ENCODE data around the gene TMEM89.

The TMEM89 gene

DNA sequence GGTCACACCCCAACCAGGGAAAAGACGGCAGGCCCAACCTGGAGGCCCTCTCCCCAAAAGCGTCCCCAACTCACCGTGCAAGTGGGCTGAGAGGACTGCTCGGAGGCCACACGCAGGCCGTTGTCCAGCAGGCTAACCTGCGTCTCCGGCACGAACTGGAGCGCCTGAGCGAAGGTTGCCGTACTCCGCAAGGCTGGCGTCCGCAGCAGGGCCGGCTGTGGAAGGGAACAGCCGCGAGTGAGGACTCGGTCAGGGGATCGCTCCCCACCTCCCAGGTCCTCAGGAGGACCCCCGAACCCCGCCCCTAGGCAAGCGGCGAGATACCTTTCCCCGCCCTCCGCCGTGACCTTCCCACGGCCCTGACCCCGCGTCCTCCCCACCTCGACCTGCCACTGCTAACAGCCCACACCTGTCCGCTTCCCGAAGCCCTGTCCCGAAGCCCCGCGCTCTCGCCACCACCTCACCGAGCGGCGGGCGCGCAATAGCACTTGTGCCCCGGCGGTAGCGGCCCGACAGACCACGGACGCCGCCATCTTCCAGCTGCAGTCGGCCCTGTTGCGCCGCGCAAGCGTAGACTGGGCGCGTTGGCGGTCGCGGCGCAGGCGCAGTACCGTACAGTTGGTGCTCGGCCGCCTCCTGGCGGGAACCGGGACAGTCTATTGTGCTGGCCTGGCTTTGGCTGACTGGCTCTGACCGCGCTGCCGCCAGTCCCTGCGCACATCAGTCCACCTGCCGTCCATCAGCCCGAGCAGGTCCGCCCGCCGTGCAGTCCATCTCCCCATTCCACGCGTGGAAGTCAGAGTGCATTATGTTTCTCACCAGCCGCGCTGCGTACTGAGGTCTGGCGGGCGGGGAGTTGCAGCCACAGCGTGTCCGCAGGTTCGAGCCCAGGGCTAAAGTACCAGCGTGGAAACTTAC lies 12.2 kb downstream of the TMEM89 start, which contains the start of gene UQCRC1:
Gene UQCRC1, minus strand, starts transcription at position 559 of the 918 bp plus-strand sequence. Its CDS starts 26 bp downstream, at position 533.
- DNase-seq = peak; percentile 72

GRCh38 chr3:48607519-48607918 lies 14.1 kb downstream of the TMEM89 start:
- no peak for DNase-seq

- no peak for DNase-seq
These were observed 20.0 kb downstream of the TMEM89 start for GRCh38 chr3:48601622-48601994.

GRCh38 chr3:48600711-48601621 lies 20.6 kb downstream of the TMEM89 start:
- no peak for DNase-seq

DNA sequence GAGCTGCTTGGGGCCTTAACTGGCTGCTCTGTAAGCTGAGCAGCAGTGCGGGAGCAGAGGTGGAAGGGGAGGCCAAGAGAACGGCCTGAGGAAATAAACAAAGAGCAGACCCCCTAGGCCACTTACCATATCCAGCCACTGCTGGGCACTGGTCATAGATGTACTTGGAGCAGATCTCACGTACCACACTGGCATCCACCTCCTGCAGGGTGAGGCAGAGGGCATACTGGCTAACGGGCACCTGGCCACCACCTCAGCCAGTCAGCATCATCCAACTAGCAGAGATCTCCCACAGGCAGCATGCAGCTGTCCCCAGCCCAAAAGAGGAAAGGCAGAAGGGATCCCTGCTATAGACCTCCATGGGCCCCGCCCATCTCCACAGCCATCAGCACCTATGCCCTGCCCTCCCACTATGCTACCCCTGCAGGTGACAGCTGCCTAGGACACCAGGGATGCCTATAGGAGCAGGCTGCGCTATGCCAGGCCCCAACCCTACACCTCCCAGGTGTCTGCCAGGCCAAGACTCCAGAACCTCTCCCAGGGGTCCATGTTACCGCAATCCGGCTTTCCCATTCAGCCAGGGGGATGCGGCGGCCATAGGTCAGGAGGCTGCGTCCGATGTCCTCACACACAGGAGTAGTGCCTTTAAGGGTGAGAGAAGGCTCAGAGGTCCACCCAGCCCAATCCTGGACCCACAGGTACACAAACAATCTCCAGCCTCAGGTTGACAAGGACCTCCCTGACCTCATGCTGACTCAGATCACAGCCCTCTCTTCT lies 21.9 kb downstream of the TMEM89 start:
- no peak for DNase-seq

DNA sequence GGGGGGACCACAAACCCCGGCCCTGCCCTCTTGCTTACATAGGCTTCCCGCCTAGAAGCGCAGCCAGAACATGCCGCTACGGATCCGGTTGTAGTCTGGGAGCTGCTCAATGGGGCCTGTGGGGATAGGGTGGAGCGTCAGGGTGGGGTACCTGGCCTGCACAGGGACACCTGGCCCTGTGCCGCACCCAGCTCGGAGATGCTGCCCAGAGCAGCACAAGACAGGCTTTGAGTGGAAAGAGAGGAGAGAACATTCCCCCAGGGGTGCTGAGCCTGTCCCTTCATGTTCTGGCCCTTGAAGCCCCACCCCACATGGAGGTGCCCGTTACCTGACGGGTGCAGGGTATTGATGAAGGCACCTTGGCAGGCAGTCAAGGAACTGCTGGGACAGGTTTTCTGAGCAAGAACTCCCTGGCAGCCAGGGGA lies 22.5 kb downstream of the TMEM89 start:
- no peak for DNase-seq

- DNase-seq = no peak
These were observed 23.1 kb downstream of the TMEM89 start for GRCh38 chr3:48598323-48599076.

DNA sequence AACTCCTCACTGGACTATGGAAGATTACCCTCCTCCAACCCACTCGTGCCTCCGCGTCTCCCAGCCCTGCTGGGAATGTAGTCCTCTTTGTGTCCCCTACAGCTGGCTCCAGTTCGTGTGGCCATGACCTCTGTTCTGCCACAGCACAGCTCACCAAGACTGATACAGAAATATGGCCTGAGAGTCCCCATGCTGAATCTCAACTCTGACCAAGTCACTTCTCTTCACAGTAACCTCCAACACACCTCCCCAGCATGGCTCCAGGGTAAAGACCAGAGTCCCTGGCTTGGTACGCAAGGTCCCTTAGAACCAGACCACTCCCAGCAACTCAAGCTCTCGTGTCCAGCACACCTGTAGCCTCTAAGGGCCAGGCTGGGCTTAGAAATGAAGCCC lies 24.2 kb downstream of the TMEM89 start:
- DNase-seq = no peak

DNA sequence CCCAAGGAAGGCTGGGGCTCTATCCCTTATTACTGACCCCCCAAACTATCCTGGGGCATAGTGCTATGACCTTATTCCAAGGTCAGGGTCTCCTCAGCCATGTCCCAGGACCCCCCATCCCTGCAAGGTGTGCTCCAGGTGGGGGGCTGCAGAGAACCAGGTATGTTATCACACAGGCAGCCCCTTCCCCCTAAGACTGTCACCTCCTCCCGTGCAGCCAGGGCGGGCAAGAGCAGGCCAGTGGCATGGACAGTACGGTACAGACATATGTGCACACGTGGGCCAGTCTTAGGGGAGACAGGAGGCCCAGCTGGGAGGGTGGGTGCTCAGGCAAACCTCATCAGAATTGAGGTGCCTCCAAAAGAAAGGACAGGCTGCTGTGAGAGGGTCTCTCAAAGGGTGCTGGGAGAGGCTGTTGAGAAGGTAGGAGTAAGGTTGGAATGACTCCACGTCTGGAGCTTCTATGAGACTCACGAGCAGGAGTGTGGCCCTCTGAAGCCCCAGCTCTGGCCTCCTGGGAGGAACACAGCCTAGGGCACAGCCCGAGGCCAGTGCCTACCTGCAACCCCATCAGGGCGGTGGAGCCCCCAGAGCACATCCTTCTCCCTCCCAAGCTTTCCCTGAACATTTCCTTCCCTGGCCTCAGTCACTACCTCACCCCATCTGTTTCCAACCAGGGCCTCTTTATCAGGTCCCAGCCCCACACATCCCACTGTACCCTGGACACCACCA lies 24.7 kb downstream of the TMEM89 start:
- DNase-seq = no peak

- DNase-seq = no peak
These were observed 25.4 kb downstream of the TMEM89 start for GRCh38 chr3:48596157-48596556.

GRCh38 chr3:48595526-48596121 lies 25.9 kb downstream of the TMEM89 start:
- DNase-seq = no peak

- DNase-seq = no peak
These were observed 26.5 kb downstream of the TMEM89 start, which contains the start of gene COL7A1 for GRCh38 chr3:48595075-48595525. Gene COL7A1, minus strand, starts transcription at chr3:48595329. Its CDS starts 170 bp downstream, at chr3:48595159.

DNA sequence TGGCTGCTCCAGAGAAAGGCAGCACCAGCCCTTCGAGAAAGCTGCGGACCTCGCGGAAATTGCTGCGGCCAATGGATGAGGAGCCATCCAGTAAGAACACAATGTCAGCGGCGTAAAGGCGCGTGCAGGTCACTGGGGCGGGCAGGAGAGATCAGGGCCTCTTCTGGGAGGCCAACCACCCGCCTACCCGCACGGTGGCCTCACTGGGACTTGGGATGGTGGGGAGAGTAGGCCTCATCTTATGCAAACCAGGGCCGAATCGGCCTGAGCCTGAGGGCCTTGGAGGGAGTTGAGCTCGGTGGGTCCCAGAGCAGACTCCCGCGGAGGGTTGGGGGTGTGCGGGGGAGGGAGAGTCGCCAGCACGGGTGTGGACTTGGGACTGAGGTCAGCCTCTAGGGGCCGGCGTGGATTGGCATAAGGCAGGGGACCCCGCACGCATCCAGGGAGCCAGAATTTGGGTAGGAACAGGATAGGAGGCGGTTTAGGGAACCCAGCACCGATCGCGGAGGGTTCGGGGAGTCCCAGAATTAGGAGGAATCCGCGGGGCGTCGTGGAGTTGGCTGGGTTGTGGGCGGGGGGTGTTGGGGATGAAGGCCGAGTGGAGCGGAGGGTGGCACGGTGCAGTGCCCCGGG lies 27.0 kb downstream of the TMEM89 start:
- DNase-seq = no peak

- DNase-seq = no peak
These were observed 28.2 kb downstream of the TMEM89 start for GRCh38 chr3:48593337-48593736.

DNA sequence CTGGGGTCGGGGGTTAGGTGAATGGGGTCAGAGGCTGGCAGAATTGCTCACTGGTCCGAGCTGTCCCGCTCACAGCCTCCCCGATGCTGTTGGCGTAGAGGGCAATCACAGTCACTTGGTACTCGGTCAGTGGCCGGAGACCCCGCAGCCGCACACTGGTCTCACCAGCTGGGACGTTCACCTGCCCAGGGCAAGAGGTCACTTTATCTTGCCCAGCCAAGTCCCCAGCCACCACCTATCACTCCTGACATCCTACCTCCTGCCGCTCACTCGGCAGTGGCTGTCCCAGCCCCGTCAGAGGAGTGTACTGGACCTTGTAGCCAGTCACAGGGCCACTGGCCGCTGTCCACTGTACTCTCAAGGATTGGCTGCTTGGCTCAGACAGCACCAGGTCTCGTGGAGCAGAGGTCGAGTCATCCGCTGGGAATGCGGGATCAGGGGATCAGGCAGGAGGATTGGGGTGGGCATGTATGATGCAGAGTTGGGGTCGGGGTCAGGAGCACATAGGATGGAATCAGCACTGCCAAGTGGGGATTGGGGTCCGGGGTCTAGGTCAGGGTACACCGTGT lies 29.0 kb downstream of the TMEM89 start:
- DNase-seq = no peak

DNA sequence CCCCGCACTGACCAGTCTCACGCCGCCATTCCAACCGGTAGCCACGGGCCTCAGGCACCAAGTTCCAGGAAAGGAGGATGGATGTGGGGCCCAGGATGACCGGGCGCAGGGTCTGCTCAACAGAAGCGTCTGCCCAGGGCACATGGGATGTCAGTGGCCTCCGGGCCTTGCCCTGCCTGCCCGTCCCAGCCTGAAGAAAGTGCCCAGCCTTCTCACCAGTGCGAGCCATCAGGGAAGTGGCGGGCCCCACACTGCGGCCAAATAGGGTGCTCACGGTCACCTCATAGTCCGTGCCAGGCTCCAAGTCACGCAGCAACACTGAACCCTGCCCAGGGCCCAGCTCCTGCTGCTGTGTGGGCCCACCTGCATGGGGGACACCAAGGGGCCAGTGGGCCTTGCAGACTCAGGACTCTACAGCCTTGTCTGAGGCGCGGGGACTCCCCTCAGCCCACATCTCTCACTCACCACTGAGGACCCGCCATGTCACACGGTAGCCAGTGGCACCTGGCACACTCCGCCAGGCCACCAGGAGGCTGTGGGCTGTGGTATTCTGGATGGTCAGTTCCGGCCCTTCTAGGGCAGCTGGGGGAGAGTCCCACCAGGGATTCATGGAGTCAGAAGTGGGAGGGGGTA lies 29.6 kb downstream of the TMEM89 start:
- no peak for DNase-seq

- no peak for DNase-seq
These were observed 30.1 kb downstream of the TMEM89 start for GRCh38 chr3:48591436-48591835.

- DNase-seq = no peak
These were observed 33.3 kb downstream of the TMEM89 start for GRCh38 chr3:48588230-48588629.

- no peak for DNase-seq
These were observed 33.9 kb downstream of the TMEM89 start for GRCh38 chr3:48587686-48588085.

All from COR-L47 (cell line).